GM12878 (cell line): ENCODE measurements around the gene ZNF710. TPM values are rescaled to one million over a fixed set of nuclear protein-coding genes. Genes with fewer than 3 reads are reported as not detected.

ENCODE experiments used
- CEBPZ ChIP-seq: fragments of 150-350 bp; IDR thresholded peaks from 2 replicates; pipeline ENCODE4 v1.6.1; 2016; ENCODE audit warnings: low read depth, low read length
- E2F8 ChIP-seq: fragments of 450-650 bp; IDR thresholded peaks from 2 replicates; pipeline ENCODE4 v1.6.1; 2018; ENCODE audit warnings: mild to moderate bottlenecking, low read depth, moderate library complexity; ENCODE audit not compliant: partially characterized antibody
- E4F1 ChIP-seq: fragments of 450-650 bp; IDR thresholded peaks from 2 replicates; pipeline ENCODE4 v1.6.1; 2018; ENCODE audit warnings: borderline replicate concordance, mild to moderate bottlenecking; ENCODE audit not compliant: partially characterized antibody
- FOS ChIP-seq: IDR thresholded peaks from 3 replicates; pipeline ENCODE4 v1.6.1; 2011; ENCODE audit warnings: borderline replicate concordance; ENCODE audit not compliant: insufficient read length; ENCODE audit errors: extremely low read depth
- GABPA ChIP-seq: IDR thresholded peaks from 2 replicates; pipeline ENCODE4 v1.6.1; 2014; ENCODE audit warnings: antibody characterized with exemption, low read depth, mild to moderate bottlenecking, inconsistent platforms
- IKZF2 ChIP-seq, 2 experiments: fragments of 450-650 bp; IDR thresholded peaks; 2 replicates each; pipeline ENCODE4 v1.6.1; 2017; ENCODE audit warnings: mild to moderate bottlenecking in 2 of 2, moderate library complexity in 2 of 2
- MTA2 ChIP-seq: fragments of 450-650 bp; IDR thresholded peaks from 2 replicates; pipeline ENCODE4 v1.6.1; 2016; ENCODE audit warnings: low read depth, mild to moderate bottlenecking, moderate library complexity
- NR2F1 ChIP-seq: fragments of 450-650 bp; conservative IDR thresholded peaks from 2 replicates; pipeline ENCODE4 v1.6.1; 2017; ENCODE audit warnings: mild to moderate bottlenecking
- RELA ChIP-seq: fragments of 450-650 bp; IDR thresholded peaks from 2 replicates; pipeline ENCODE4 v1.8.0; 2014; ENCODE audit warnings: borderline replicate concordance; ENCODE audit not compliant: partially characterized antibody
- SIN3A ChIP-seq: IDR thresholded peaks from 2 replicates; pipeline ENCODE4 v1.6.1; 2012; ENCODE audit warnings: low read depth, low read length, improper control_type of control experiment
- SPI1 ChIP-seq: IDR thresholded peaks from 2 replicates; pipeline ENCODE4 v1.6.1; 2011; ENCODE audit warnings: low read depth, mild to moderate bottlenecking, low read length, moderate library complexity, borderline replicate concordance; ENCODE audit not compliant: insufficient read depth
- ZNF207 ChIP-seq: fragments of 450-650 bp; IDR thresholded peaks from 2 replicates; pipeline ENCODE4 v1.6.1; 2014; ENCODE audit warnings: antibody characterized with exemption, mild to moderate bottlenecking, borderline replicate concordance
- ZNF687 ChIP-seq: fragments of 450-650 bp; IDR thresholded peaks from 2 replicates; pipeline ENCODE4 v1.6.1; 2017; ENCODE audit warnings: mild to moderate bottlenecking, moderate library complexity
- polyA plus RNA-seq, 11 experiments: library from polyadenylated mRNA; depleted of rRNA in 4 of 11; unstranded in 6 of 11; stranded (reverse) in 5 of 11; fragments of >200 nt; fragmentation: Nextera tagmentation in 4 of 11; fragmentation: Illumina TruSeq in 1 of 11; extraction: Ambion mirVana in 4 of 11; extraction: Trizol in 1 of 11; gene quantifications; 1 replicate in 1 of 11; 2 replicates in 10 of 11; pipeline versions ENCODE4 v1.2.1 to v1.2.3, GENCODE V29; 2011 to 2016; ENCODE audit warnings: inconsistent platforms in 2 of 11, missing spikeins in 2 of 11, low read depth in 1 of 11
- total RNA-seq, 4 experiments: library from RNA; depleted of rRNA in 3 of 4; stranded (reverse); fragments of >200 nt in 3 of 4; fragmentation: Illumina TruSeq in 1 of 4; extraction: Trizol in 1 of 4; gene quantifications; 2 replicates each; pipeline versions ENCODE4 v1.2.1 to v1.2.3, GENCODE V29; 2013 to 2021
- TF ChIP-seq, protein P1 (sequence below): fragments of 450-650 bp; IDR thresholded peaks from 2 replicates; pipeline ENCODE4 v1.6.1; 2017; ENCODE audit warnings: mild to moderate bottlenecking, low read depth, inconsistent platforms; ENCODE audit not compliant: poor library complexity, severe bottlenecking

The ZNF710 gene
- total and polyA plus RNA-seq, 10 of the 15 experiments (the other 5 are each of a cell fraction or from before 2014, with no cell fraction given): 1.4 to 43.5 (median 9.8) TPM

DNA sequence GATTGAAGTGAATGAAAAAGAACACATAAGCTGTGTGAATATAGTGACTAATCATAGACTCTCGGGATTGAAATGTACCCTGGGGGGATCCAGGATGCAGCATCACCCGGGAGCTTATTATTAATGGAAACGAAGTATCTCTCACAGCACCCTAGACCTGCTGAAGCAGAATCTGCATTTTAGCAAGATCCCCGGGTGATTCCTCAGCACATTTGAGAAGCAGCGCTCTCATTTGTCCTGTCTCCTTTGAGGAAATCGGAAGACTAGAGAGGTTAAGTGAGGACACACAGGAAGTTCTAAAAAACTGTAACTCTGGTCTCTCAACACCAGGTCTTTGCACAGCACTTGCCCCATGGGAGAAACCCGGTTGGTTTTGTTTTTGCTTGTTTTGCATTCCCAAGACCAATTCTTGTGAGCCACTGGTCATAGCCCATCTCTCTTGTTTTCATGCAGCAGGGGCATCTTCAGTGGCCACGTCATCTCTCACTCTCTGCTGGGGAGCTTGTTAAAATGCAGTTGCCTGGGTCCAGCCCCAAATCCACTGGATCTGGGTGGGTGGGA, 30.2 kb downstream of the ZNF710 start (continued):
- peak; percentile 84 for TF ChIP-seq ZNF687
- no peak; the same call in 1 of the 2 replicates for TF ChIP-seq ZNF207
- TF ChIP-seq, protein P1, sequence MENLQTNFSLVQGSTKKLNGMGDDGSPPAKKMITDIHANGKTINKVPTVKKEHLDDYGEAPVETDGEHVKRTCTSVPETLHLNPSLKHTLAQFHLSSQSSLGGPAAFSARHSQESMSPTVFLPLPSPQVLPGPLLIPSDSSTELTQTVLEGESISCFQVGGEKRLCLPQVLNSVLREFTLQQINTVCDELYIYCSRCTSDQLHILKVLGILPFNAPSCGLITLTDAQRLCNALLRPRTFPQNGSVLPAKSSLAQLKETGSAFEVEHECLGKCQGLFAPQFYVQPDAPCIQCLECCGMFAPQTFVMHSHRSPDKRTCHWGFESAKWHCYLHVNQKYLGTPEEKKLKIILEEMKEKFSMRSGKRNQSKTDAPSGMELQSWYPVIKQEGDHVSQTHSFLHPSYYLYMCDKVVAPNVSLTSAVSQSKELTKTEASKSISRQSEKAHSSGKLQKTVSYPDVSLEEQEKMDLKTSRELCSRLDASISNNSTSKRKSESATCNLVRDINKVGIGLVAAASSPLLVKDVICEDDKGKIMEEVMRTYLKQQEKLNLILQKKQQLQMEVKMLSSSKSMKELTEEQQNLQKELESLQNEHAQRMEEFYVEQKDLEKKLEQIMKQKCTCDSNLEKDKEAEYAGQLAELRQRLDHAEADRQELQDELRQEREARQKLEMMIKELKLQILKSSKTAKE: peak; percentile 80
- no peak for TF ChIP-seq SIN3A
- TF ChIP-seq CEBPZ: no peak
- TF ChIP-seq SPI1: 0 out of 2 replicates have a peak, but pooled peaks have one; percentile 13
- TF ChIP-seq MTA2: peak; percentile 62
- TF ChIP-seq NR2F1: no peak
- TF ChIP-seq FOS: no peak
- peak; percentile 70 for TF ChIP-seq GABPA
- peak; percentile 78 to 83 for TF ChIP-seq IKZF2 (IDR thresholded peaks at IDR 0.05)
- no peak for TF ChIP-seq RELA
- TF ChIP-seq E2F8: no peak
- no peak for TF ChIP-seq E4F1
